Measurements from ENCODE around the gene MIDN. TPM values are rescaled to one million over a fixed set of nuclear protein-coding genes. Genes with fewer than 3 reads are reported as not detected.
A peak's percentile ranks its signal among the peaks of the same experiment; 100 is the strongest.

MIDN gene
- polyA plus RNA-seq, 4 donors = 28.1 to 106 (median 33.0) TPM

DNA sequence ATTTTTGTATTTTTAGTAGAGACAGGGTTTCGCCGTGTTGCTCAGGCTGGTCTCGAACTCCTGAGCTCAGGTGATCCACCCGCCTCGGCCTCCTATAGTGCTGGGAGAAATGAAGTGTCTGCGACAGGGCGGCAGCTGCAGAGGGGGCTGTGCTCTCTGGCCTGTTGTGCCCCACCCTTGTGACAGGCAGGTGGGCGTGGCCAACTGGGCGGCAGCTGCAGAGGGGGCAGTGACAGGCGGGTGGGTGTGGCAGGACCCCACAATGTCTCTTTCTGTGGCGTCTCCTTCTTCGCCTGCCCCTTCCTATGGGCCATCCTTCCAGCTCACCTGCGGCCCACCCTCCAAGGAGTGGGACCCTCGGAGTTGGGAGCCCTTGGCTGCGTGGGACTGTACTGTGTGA is 31.0 kb upstream of the MIDN start:
- FAIRE-seq (no peak), DNase-seq (peak in 1 of 2 donors; percentile 67)
- WGBS, 3 donors = 62 to 81% (median 80%) methylated on average over 15 of the region's 15 CpGs
- no peaks in the 10 kb centered on the region for H3K27me3 ChIP-seq (ENCODE audit: control insufficient read depth in 3 of 3, insufficient read depth in 3 of 3, low read length in 3 of 3)
- peaks cover 4 to 93% (median 12%) of the 10 kb centered on the region in 3 donors for H3K36me3 ChIP-seq (ENCODE audit: control insufficient read depth in 3 of 3, insufficient read depth in 2 of 3, low read depth in 1 of 3, low read length in 3 of 3)
- H3K27ac ChIP-seq (ENCODE audit: low read depth in 1 of 3, low read length in 2 of 3) = peak overlapping the region in 2 of 3 donors; percentile 6 to 72
- no peak overlapping the region for H3K4me3 ChIP-seq (ENCODE audit: low read depth in 1 of 3, low read length in 3 of 3)
- H3K4me1 ChIP-seq (ENCODE audit: control insufficient read depth in 3 of 3, insufficient read depth in 2 of 3, low read depth in 1 of 3, low read length in 2 of 3) = peaks cover 2 to 57% (median 8%) of the 10 kb centered on the region in 3 donors
- H3K9me3 ChIP-seq (ENCODE audit: control insufficient read depth in 2 of 2, insufficient read depth in 1 of 2, low read depth in 1 of 2, low read length in 1 of 2) = no peaks in the 10 kb centered on the region

DNA sequence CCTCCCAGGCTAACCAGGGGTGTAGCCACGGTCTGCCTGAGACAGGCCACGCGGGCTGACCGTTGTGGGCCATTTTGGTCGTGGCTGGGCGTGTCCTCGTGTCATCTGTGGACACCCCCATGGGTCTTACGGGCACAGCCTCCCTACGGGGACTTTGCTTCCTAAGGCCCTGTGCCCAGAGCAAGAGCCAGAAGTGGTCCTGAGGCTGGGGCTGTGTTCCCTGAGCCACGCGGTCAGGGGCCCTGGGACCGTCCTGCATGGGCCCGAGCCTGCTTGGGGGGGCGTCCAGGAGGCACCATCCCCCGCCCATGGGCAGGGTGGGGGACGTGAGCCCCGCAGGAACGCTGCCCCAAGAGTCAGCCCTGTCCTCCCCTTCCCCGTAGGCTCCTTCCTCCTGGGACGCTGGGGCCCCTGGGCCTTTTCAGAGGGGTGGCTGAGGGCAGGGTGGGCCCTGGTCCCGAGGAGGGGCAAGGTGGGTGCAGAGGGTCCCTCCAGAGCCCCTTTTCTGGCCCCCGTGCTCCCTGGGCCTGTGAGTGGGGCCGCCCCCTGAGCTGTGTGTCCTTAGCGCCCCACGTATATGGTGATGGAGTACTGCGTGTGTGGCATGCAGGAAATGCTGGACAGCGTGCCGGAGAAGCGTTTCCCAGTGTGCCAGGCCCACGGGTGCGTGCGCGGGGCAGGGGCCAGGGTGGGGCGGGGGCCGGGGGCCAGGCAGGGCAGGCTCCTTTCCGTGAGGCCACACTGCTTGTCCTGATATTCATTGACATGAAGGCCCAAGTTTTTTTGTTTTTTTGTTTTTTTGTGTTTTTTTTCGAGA is 29.4 kb upstream of the MIDN start:
- Histone ChIP-seq H3K9me3 (ENCODE audit: control insufficient read depth in 2 of 2, insufficient read depth in 1 of 2, low read depth in 1 of 2, low read length in 1 of 2) (no peaks in the 10 kb centered on the region), H3K36me3 (ENCODE audit: control insufficient read depth in 3 of 3, insufficient read depth in 2 of 3, low read depth in 1 of 3, low read length in 3 of 3) (peaks cover 11 to 96% (median 13%) of the 10 kb centered on the region in 3 donors), H3K4me3 (ENCODE audit: low read depth in 1 of 3, low read length in 3 of 3) (no peak overlapping the region), H3K27ac (ENCODE audit: low read depth in 1 of 3, low read length in 2 of 3) (peak overlapping the region in 2 of 3 donors; percentile 19 to 64), H3K27me3 (ENCODE audit: control insufficient read depth in 3 of 3, insufficient read depth in 3 of 3, low read length in 3 of 3) (no peaks in the 10 kb centered on the region), H3K4me1 (ENCODE audit: control insufficient read depth in 3 of 3, insufficient read depth in 2 of 3, low read depth in 1 of 3, low read length in 2 of 3) (peaks cover 0 to 48% (median 6%) of the 10 kb centered on the region in 3 donors)
- WGBS, 3 donors = 87 to 88% (median 87%) methylated on average over 27 to 37 of the region's 37 CpGs
- FAIRE-seq = no peak
- no peak for DNase-seq

DNA sequence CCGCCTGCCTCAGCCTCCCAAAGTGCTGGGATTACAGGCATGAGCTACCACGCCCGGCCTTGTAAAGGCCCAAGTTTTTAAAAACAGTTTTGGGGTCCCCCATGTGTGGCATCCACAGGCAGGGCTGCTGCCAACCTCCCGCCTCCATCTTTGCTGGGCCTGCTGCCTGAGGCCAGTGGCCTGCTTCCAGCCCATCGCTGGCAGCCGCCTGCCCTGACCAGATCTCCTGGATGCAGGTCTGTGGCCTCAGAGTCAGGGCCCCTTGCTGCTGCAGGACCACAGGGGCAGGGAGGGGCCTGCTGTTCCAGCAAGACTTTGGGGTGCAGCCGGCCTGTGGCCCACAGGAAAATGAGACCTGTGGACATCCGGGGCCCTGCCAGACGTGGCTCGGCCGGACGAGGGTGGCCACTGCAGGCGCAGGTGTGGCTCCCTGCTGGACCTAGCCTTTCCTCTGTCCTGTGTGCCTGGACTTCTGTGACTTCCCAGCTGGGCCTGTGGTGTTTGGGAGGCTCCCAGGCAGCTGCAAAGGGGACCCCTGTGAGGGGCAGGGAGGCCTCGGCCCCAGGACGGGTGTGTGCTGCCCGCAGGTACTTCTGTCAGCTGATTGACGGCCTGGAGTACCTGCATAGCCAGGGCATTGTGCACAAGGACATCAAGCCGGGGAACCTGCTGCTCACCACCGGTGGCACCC is 28.5 kb upstream of the MIDN start:
- peaks cover 0 to 38% (median 0%) of the 10 kb centered on the region in 3 donors for H3K4me1 ChIP-seq (ENCODE audit: control insufficient read depth in 3 of 3, insufficient read depth in 2 of 3, low read depth in 1 of 3, low read length in 2 of 3)
- H3K36me3 ChIP-seq (ENCODE audit: control insufficient read depth in 3 of 3, insufficient read depth in 2 of 3, low read depth in 1 of 3, low read length in 3 of 3) = peaks cover 11 to 96% (median 13%) of the 10 kb centered on the region in 3 donors
- FAIRE-seq = no peak

DNA sequence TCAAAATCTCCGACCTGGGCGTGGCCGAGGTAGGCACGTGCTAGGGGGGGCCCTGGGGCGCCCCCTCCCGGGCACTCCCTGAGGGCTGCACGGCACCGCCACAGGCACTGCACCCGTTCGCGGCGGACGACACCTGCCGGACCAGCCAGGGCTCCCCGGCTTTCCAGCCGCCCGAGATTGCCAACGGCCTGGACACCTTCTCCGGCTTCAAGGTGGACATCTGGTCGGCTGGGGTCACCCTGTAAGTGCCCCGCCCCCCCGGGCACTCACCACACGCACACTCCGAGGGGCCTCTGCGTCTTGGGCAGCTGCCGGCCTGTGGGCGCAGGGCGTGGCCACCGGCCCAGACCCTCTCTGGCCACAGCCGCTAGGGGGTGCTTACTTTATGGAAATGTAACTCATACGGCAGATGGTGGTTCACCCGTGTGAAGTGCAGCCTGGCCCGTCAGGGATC is 27.9 kb upstream of the MIDN start:
- DNase-seq = no peak
- Histone ChIP-seq H3K36me3 (ENCODE audit: control insufficient read depth in 3 of 3, insufficient read depth in 2 of 3, low read depth in 1 of 3, low read length in 3 of 3) (peaks cover 11 to 95% (median 13%) of the 10 kb centered on the region in 3 donors), H3K27ac (ENCODE audit: low read depth in 1 of 3, low read length in 2 of 3) (no peak overlapping the region), H3K27me3 (ENCODE audit: control insufficient read depth in 3 of 3, insufficient read depth in 3 of 3, low read length in 3 of 3) (no peaks in the 10 kb centered on the region), H3K9me3 (ENCODE audit: control insufficient read depth in 2 of 2, insufficient read depth in 1 of 2, low read depth in 1 of 2, low read length in 1 of 2) (no peaks in the 10 kb centered on the region), H3K4me1 (ENCODE audit: control insufficient read depth in 3 of 3, insufficient read depth in 2 of 3, low read depth in 1 of 3, low read length in 2 of 3) (peaks cover 0 to 33% (median 0%) of the 10 kb centered on the region in 3 donors), H3K4me3 (ENCODE audit: low read depth in 1 of 3, low read length in 3 of 3) (no peak overlapping the region)
- FAIRE-seq = no peak
- WGBS, 3 donors = 74 to 86% (median 84%) methylated on average over 32 to 33 of the region's 33 CpGs

More for the DNA sequence above, 28.5 kb upstream of the MIDN start:
- WGBS, 3 donors = 88 to 92% (median 88%) methylated on average over 19 of the region's 19 CpGs
- no peaks in the 10 kb centered on the region for H3K27me3 ChIP-seq (ENCODE audit: control insufficient read depth in 3 of 3, insufficient read depth in 3 of 3, low read length in 3 of 3)
- H3K27ac ChIP-seq (ENCODE audit: low read depth in 1 of 3, low read length in 2 of 3) = no peak overlapping the region
- H3K4me3 ChIP-seq (ENCODE audit: low read depth in 1 of 3, low read length in 3 of 3) = no peak overlapping the region
- no peaks in the 10 kb centered on the region for H3K9me3 ChIP-seq (ENCODE audit: control insufficient read depth in 2 of 2, insufficient read depth in 1 of 2, low read depth in 1 of 2, low read length in 1 of 2)
- DNase-seq = no peak

DNA sequence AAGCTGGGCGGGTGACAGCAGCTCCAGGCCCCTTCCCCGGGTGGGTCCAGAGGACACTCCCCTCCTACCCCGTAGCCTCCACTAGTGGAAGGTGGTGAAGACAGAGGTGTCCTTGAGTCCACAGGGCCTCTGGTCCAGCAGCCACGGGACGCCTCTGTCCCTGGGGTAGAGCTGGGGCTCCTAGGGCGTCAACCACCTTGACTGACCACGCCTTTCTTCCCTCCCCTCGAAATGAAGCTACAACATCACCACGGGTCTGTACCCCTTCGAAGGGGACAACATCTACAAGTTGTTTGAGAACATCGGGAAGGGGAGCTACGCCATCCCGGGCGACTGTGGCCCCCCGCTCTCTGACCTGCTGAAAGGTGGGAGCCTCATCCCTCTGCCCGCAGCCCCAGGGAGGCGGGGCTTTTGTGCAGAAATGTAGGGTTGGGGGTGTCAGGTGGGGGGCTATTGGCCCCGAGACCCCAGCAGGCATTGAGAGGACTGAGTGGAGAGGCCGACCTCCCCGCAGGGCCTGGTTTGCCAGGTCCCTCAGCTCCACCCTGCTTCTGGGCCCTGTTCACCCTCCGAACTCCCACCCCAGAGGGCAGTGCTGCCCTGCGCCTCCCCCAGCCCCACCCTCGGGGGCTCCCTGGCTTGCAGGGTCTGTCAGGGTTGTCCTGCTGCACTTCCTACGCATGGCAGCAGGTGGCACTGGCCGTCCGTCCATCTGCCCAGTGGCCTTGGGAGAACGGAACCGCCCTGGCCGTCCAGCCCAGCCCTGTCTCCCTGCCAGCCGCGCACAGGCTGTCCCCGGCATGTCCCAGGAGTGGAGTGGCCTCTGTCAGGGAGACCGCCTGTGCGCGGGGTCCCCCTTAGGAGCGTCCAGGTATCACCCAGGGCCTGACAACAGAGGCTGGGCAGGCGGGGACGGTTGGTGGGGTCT is 27.1 kb upstream of the MIDN start:
- DNase-seq (peak in 1 of 2 donors; percentile 47), FAIRE-seq (no peak)
- Histone ChIP-seq H3K27me3 (ENCODE audit: control insufficient read depth in 3 of 3, insufficient read depth in 3 of 3, low read length in 3 of 3) (no peaks in the 10 kb centered on the region), H3K36me3 (ENCODE audit: control insufficient read depth in 3 of 3, insufficient read depth in 2 of 3, low read depth in 1 of 3, low read length in 3 of 3) (peaks cover 13 to 95% (median 13%) of the 10 kb centered on the region in 3 donors), H3K9me3 (ENCODE audit: control insufficient read depth in 2 of 2, insufficient read depth in 1 of 2, low read depth in 1 of 2, low read length in 1 of 2) (no peaks in the 10 kb centered on the region), H3K27ac (ENCODE audit: low read depth in 1 of 3, low read length in 2 of 3) (no peak overlapping the region), H3K4me1 (ENCODE audit: control insufficient read depth in 3 of 3, insufficient read depth in 2 of 3, low read depth in 1 of 3, low read length in 2 of 3) (peaks cover 0 to 29% (median 0%) of the 10 kb centered on the region in 3 donors), H3K4me3 (ENCODE audit: low read depth in 1 of 3, low read length in 3 of 3) (no peak overlapping the region)
- 73 to 77% (median 74%) methylated on average over 38 of the region's 38 CpGs for WGBS, 3 donors

DNA sequence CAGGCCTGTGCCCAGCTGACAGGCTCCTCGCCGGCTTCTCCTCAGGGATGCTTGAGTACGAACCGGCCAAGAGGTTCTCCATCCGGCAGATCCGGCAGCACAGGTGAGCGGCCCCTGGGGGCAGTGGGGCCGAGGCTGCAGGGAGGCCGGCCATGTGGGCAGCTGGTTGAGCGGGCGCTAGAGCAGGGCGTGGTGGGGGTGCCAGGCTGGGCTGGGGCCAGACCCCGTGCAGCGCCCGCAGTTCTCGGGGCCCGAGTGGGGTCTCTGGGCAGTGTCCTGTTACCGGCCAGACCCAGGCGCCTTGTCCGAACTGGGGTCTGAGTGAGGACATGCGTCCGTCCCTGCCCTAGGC is 26.5 kb upstream of the MIDN start:
- Histone ChIP-seq H3K4me3 (ENCODE audit: low read depth in 1 of 3, low read length in 3 of 3) (no peak overlapping the region), H3K27ac (ENCODE audit: low read depth in 1 of 3, low read length in 2 of 3) (no peak overlapping the region), H3K27me3 (ENCODE audit: control insufficient read depth in 3 of 3, insufficient read depth in 3 of 3, low read length in 3 of 3) (no peaks in the 10 kb centered on the region), H3K4me1 (ENCODE audit: control insufficient read depth in 3 of 3, insufficient read depth in 2 of 3, low read depth in 1 of 3, low read length in 2 of 3) (peaks cover 0 to 23% (median 0%) of the 10 kb centered on the region in 3 donors), H3K36me3 (ENCODE audit: control insufficient read depth in 3 of 3, insufficient read depth in 2 of 3, low read depth in 1 of 3, low read length in 3 of 3) (peaks cover 13 to 95% (median 17%) of the 10 kb centered on the region in 3 donors), H3K9me3 (ENCODE audit: control insufficient read depth in 2 of 2, insufficient read depth in 1 of 2, low read depth in 1 of 2, low read length in 1 of 2) (no peaks in the 10 kb centered on the region)
- FAIRE-seq (no peak), DNase-seq (no peak)
- WGBS, 3 donors = 91 to 94% (median 92%) methylated on average over 22 of the region's 22 CpGs

DNA sequence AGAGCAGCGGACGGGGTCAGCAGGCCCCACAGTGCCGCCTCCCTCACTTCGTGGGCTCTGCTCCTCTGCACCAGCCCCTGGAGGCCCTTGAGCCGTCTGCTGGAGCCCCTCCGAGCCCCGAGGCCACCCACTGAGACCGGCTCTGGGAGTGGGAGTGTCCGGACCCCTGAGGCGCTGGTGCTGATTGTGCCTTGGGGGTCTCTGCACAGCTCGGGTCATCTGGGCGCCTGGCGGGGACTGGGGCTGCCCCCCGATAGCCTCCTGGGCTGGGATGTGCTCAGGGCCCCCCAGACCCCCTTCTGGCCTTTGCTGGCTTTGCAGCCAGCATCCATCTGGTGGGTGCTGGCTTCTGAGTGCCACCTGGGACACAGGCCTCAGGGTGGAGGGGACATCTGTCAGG is 26.0 kb upstream of the MIDN start:
- 92 to 96% (median 94%) methylated on average over 14 of the region's 14 CpGs for WGBS, 3 donors
- DNase-seq = no peak
- peaks cover 14 to 95% (median 19%) of the 10 kb centered on the region in 3 donors for H3K36me3 ChIP-seq (ENCODE audit: control insufficient read depth in 3 of 3, insufficient read depth in 2 of 3, low read depth in 1 of 3, low read length in 3 of 3)
- FAIRE-seq = no peak
- H3K4me3 ChIP-seq (ENCODE audit: low read depth in 1 of 3, low read length in 3 of 3) = no peak overlapping the region
- no peaks in the 10 kb centered on the region for H3K27me3 ChIP-seq (ENCODE audit: control insufficient read depth in 3 of 3, insufficient read depth in 3 of 3, low read length in 3 of 3)
- no peak overlapping the region for H3K27ac ChIP-seq (ENCODE audit: low read depth in 1 of 3, low read length in 2 of 3)
- no peaks in the 10 kb centered on the region for H3K9me3 ChIP-seq (ENCODE audit: control insufficient read depth in 2 of 2, insufficient read depth in 1 of 2, low read depth in 1 of 2, low read length in 1 of 2)
- peaks cover 0 to 18% (median 0%) of the 10 kb centered on the region in 3 donors for H3K4me1 ChIP-seq (ENCODE audit: control insufficient read depth in 3 of 3, insufficient read depth in 2 of 3, low read depth in 1 of 3, low read length in 2 of 3)
